Left lobe of liver (tissue), 2 donors: Measurements from ENCODE around the gene TMIGD3. TPM values are rescaled to one million over a fixed set of nuclear protein-coding genes. Genes with fewer than 3 reads are reported as not detected.
"Not testable (repeated sequence)": the region's sequence is repeated elsewhere in the genome, so short reads cannot be mapped to it uniquely, and the experiment has no call there.

Experiments used
- ATAC-seq: fragments of 200-7000 bp; cut with Tn5 transposase; one replicate; pipeline ENCODE4 v1.9.1; 2020; ENCODE audit warnings: mild to moderate bottlenecking, moderate library complexity
- DNase-seq: peaks from one replicate; pipeline ENCODE4 v3.0.0-alpha.2; 2020; ENCODE audit warnings: low spot score
- total RNA-seq: library from RNA; stranded (reverse); gene quantifications from one replicate; pipeline ENCODE4 v1.2.1, GENCODE V29; 2021
- donor health status: DM: no; HTN: no; CAD: no; lungs with moderate emphysema.
- donor health status: DM: no; HTN: yes; CAD: no.

The TMIGD3 gene
- total RNA-seq = 7.8 TPM

DNA sequence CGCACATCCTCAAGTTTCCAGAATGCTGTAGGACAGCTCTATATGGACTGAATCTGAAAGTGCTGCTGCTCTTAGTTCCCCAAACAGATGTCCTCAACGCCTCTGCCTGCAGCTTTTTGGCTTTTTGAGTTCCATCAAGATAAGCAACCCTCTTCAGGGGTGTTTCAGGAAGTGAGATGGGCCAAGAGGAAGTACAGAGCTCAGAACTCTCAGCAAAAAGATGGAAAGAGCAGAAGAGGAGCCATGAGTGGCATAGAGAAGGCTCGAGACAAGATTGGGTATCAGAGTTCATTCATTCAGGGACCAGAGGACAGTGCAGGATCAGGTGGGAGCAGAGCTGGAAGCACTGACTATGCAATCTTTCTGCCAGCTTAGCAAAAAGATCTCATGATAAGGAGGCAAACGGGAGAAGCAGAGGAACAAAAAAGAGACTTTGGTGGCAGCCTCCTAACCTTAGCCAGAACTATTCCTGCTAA lies at the start of gene TMIGD3, which contains the start of gene ADORA3:
TSS of gene TMIGD3 (minus strand) at position 49 of the 476 bp plus-strand sequence. CDS start 279 bp downstream, outside the sequence.
TSS of gene ADORA3 (minus strand) at position 49 of the 476 bp plus-strand sequence. CDS start 279 bp downstream, outside the sequence.
- DNase-seq (no peak), ATAC-seq (no peak)

DNA sequence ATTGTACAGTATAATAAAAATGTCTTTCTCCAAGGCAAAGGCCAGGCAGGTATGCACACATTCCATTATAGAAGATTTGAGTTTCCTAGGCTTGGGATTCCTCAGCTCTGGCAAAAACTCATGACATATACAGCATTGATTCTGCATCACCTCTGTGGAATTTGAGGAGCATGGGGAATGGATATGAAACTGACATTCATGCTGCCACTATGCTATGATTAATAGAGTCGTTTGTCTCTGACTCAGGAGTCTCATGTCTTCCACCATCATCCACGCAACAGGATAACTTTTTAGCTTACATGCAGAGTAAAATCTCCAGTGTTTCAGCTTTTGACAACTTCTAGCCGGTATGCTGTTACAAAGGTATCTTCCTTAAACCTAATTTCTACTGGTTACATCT lies 49.8 kb upstream of the TMIGD3 start:
- DNase-seq (no peak), ATAC-seq (no peak)

DNA sequence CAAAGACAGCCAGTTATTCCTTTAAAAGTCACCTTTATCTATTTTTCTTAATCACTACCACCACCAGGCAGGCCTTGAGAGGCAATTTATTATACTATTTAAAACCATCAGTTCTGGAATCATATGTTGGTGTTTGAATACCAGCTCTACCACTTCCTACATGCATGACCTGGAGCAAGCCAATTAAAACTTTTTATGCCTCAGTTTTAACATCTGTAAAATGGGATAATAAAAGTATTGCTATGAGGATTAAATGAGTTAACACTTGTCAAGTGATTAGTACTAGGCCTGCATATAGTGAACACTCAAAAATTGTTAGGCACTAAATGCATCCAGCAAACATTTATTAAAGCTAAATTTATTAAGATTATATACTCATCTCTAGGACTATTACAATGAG lies 49.2 kb upstream of the TMIGD3 start:
- no peak for DNase-seq
- no peak for ATAC-seq

DNA sequence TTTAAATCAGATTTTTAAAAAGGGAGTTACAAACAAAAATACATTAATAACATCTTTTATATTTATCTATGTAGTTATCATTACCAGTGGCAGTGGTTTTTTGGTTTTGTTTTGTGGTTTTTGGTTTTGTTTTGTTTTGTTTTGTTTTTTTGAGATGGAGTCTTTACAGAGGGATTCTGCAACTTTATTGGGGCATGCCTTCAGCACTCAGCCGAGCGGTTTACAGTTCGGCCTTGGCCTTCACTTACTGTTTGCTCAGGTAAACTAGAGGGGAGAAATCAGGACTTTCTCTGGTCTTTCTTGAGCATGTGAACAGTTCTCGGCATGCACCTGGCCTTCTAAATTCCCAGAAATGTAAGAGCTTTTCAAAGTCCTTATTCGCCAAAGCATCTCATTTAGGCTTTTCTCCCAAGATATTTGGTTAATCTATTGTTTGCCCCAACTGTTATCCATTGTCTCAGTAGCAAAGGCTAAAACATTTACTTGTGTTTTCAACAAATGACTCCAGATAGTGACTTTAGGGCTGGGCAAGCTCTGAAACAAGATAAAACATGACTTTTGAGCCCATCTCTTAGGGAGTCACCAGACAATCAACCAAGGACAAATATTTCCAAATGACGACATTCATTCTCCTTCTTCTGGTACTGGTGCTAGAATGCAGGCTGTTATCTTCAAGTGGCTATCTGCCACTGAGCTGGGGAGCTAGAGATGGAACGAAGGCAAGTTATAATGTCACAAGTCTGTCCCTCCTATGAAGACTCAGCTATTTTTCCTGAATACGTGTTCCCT lies 48.4 kb upstream of the TMIGD3 start:
- no peak for ATAC-seq
- DNase-seq = no peak

DNA sequence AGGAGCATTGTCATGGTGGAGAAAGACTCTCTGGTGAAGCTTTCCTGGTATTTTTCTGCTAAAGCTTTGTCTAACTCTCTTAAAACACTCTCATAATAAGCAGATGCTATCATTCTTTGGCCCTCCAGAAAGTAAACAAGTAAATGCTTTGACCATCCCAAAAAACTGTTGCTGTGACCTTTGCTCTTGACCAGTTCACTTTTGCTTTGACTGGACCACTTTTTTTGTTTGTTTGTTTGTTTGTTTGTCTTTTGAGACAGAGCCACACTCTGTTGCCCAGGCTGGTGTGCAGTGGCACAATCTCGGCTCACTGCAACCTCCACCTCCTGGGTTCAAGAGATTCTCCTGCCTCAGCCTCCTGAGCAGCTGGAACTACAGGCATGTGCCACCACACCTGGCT lies 44.4 kb upstream of the TMIGD3 start:
- not testable (repeated sequence) for ATAC-seq

DNA sequence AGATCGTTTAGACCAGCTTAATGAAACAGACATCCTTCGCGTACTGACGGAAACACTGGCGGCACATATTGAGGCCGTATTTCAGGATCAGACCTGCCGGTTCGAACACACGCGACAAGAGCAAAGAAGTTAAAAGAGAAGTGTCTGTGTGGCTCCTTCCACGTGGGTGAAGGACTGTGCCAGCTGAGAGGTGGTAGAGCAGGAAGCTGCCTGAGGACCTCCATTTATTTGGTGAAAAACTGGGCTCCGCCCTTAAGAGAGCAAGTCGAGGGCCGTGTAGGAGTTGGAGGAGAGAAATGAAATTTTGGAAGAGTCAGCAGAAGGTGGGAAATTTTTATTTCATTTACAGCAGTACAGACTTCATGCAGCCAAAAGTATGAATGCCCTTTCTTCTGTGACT lies 38.8 kb upstream of the TMIGD3 start:
- ATAC-seq = no peak

More for the DNA sequence above, 44.4 kb upstream of the TMIGD3 start:
- not testable (repeated sequence) for DNase-seq

DNA sequence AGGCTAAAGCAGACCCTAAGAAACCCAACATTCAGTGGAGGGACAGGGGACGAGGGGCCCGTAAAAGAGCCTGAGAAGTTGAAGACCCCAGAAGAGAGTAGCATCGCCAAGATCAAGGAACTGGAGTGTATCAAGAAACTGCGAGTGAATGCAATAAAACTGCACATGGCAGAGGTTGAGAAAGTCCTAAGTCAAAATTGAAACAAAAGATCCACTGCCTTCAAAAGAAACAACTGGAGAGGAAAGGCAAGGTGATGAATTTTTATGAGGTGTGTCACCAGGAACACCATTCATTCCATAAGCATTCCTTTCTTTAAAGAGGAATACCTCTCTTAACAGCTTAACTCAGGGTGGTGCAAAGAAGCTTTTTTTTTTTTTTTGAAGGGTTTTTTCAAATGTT lies 38.3 kb upstream of the TMIGD3 start:
- DNase-seq (no peak), ATAC-seq (no peak)

More for the DNA sequence above, 38.8 kb upstream of the TMIGD3 start:
- DNase-seq = no peak

DNA sequence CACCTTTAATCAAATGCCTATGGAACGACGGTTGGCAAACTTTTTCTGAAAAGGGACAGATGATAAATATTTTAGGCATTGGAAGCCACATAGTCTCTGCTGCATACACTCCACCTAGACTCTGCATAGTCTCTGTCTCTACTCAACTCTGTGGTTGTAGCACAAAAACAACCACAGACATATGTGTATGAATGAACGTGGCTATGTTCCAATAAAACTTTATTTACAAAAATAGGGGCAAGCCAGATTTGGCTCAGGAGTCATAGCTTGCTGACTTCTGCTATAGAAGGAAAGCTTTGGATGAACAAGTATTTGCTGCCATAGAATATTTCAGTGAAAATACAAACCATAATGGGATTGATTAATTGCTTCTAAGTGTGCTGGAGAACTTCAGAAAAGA lies 37.5 kb upstream of the TMIGD3 start:
- DNase-seq (no peak), ATAC-seq (no peak)

DNA sequence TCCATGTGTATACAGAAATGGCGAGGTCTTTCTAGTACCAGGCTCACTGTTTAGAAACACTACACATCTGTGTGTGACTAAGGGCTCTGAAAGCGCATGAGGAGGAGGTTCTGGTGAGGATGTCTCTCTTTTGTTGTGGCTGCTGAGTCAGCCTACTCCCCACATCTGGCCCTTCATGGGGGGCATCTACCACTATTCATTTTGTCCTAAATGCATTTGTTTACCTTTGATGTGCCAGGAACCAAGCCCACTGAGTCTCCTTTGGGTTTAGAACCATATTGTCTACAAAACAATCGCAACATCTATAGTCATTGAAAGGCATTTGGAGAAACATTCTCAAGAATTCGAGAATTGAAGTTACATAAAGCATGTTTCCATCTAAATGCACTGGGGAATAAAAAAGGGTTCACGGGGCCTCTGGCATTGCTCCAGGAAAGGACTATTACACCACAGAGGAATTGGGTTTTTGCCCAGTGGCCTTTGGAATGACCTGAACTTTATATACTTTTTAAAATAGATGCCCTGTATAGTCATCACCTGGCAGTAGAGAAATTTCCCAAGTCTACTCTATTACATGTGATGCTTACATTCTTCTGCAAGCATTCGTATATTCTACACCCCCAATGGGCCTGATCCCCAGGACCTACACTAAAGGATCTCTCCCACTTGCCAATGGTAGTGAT lies 35.1 kb upstream of the TMIGD3 start:
- ATAC-seq = peak; percentile 43
- DNase-seq = no peak

DNA sequence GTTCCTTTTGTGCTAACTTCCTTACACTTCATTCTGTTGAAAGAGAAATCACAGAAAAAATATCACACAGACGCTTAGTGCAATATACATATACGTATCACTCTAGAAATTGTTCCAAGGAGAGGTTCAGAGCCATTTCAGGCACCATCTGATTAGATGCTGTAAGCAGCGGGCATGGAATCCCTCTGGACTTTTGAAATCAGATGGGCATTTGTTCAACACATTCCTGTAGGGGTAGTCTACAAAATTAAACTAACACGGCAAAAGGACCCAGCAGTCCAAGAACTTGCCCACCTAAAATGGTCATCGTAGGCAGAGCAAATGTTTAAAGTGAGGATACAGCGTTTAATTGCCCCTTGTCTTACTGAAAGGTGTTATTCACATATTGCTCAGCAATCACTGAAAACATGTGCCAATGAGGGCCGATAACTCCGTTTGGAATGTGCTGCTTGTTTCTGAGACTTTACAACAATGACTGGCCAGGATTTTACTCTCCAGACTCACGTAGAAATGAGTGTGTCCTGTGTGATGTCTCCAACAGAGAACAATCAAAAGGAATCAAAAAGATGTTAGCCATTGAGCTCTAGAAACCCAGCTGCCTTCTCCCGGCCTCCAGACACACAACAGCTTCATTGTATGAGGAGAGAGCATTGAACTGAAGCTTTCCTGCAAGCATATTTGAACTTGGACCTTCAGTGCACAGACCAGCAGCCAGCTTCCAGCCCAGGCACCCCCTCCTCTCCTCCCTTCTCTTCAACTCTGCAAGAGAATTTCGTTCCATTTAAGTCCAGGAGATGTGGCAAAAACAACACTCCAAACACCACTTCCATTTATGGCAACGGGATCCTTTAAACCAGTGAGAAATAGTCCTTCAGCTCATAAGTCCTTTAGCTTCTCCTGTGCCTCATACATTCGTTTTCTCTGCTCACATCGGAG lies 32.1 kb upstream of the TMIGD3 start:
- ATAC-seq = peak; percentile 93
- DNase-seq = no peak

DNA sequence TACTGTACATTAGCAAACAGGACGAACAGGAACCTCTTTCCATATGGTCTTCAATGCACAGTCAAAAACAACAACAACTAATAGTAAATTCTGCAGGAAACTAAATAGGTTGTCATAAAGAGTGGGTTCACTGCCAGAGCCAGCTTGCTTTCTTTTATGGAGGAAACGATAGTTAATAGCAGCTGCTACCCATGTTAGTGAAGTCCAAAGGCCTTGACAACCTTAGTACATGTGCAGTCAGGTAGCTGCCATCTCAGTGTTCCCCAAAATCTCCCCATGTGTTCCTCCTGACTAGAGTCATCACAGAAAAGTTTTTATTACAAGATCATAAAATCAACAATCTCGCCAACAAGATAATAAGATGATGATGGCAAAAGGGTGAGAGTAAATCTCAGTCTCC lies 16.6 kb upstream of the TMIGD3 start:
- DNase-seq (no peak), ATAC-seq (no peak)

DNA sequence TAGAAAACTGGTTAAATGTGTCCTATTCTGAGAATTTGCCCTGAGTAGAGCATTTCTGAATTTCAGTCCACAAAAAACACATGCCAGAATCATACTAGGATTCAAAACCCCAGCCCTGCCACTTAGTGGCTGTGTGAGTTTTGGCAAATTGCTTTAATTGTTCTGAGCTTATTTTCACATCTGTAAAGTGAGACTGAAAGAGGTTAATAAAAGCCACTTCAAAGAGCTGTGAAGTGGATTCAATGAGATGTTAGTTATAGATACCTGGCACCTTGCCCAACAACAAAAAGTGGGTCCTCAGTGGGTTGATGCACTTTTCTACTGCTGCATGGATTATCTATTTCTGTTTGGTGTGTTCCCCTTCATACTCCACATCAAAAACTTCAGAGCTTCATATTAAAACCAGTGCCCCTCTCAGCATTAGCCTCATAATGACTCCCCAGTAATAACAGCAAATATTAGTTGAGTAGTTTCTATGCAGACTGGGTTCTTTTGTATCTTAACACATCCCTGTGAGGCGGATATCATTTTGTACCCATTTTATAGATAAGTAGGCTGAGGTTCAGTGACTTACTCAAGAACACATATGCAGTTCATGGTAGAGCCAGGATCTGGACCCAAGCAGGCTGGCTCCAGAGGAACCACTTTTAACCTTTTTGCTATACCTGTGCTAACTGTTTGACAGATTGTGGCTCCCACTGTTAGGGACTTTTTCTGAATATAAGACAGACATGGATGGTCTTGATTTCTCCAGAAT lies 14.2 kb upstream of the TMIGD3 start:
- ATAC-seq (no peak), DNase-seq (no peak)

DNA sequence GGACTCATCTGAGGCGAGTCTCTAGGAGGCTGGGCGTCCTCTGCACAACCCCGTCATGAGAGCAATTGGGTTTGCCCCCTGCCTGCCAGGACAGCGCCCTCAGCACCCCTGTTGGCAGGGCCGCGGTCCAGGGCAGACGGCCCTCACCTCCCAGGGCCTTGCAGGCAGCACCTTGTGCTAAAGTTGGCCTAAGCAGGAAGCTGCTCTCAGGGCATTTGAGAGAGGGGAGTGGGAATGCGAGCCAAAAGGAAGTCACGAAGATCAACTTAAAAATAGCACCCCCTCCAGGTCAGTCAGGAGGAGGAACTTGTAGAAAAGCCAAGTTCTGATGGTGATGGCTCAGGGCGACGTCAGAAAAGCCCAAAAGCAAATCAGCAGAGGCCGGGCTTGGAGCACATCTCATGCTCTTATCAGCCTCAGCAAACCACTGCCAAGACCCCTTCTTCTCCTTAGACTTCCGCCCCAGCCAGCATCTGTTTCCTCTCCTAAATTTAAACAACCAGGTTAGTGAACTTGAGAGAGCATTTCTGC lies 12.6 kb upstream of the TMIGD3 start:
- DNase-seq = peak; percentile 59
- peak; percentile 68 for ATAC-seq

DNA sequence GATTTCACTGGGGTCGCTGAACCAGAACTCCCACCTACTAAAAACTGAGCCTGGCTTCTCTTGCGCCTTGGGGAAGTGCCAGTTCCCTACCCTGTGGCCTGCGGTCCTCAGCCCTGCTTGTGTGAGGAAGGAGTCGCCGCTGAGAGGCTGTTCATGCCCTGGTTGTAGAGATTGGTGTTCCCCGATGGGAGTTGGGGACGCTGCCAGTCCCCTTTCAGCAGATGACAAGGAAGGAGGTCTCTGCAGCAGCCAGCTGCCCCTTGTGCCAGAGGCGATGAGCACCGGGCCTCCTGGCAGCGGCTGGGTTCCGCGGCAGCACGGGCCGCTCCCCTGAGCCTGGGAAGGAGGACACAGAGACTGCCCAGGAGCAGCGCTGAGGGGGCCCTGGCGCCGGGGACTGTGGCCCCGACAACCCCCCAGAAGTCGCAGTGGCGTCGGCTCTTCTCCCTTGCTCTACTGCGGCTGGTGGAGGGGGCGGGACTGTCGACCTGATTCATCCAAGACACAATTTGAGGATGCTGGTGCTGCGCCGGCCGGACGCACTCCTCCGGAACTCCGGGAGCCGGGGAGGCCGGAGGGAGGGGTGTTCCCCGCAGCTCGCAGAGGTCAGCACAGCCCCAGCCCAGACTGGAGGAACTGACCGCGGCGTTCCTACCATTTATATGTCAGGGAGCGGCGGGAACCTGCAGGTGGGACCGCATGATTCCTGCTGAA lies 12.0 kb upstream of the TMIGD3 start:
- ATAC-seq (peak; percentile 72), DNase-seq (no peak)

DNA sequence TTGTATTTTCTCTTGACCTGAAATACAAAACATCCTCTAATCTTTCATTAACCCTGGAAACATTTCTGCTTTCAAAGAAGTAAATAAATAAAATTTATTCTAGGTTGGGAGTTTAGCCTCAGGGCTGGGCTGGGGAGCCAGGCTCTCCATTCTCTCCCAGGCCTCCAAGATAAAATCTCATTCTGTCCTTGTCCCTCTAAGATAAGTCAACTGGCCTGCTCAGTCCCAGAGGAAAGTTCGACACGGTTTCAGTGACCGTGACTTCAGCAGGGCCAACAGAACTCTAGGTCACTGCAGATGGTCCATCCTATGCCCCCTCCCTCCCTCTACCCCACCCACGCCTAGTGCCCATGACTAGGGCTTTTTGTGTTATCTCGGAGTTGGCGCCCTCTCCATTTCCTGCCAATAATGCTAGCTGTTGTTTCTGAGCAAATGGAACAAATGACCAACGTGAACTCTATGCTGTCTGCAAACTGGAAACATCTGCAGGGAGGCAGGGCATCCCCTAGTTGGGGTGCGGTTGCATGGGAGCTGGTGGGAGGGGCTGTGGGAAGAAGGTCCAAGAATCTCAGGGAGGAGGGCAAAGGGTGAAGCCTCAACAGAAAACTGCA lies 10.1 kb upstream of the TMIGD3 start:
- DNase-seq (no peak), ATAC-seq (no peak)

DNA sequence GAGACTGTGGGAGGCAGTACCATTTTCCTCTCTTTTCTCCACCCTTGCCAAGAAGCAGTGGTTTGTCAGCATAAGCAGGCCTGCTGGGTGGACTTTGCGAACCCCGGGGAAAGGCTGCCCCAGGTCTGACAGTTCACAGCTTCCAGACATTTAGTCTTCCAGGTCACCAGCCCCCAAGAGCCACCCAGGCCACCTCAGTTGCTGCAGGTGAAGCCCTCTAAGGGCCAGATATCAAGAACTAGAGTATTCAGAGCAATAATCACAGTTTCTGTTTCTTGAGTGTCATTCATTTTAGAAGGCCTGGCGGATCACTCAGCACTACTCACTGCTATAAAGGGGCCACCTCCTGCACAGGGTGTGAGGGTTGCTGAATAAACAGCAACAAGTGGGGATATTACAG lies 9.5 kb upstream of the TMIGD3 start:
- DNase-seq = no peak
- no peak for ATAC-seq

DNA sequence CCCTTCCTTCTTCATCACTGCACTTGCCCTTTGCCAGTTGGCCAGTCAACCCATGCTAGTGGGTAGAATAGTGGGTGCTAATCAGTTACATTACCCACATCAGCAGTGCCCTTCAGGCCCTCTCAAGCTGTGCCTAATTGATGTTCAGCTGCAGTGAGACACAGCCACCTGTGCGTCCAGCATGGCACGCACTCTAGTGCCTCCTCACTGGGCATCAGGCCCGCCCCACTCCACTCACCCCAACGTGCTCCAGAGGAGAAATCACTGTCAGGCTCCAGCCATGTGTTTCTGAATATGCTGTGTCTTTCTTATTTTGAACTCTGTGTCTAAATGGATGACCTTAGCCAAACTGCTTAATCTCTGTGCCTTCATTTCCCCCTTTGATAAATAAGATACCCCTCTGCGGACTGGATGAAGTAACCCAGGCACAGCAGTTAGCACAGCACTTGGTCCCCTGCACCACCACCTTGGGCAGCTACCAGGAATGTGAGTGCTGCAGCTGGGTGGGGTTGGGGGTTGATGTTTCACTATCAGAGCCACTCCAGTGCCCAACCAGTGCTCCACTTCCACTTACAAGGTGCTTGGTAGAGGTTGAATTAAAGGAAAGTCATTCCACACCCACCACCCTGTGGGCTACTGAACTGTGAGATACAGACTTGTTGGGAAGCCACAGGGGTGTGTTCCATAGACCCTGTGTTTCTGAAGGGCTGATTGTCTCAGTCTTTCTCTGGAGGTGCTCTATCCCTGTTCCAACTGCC lies 8.9 kb upstream of the TMIGD3 start:
- DNase-seq (no peak), ATAC-seq (no peak)

DNA sequence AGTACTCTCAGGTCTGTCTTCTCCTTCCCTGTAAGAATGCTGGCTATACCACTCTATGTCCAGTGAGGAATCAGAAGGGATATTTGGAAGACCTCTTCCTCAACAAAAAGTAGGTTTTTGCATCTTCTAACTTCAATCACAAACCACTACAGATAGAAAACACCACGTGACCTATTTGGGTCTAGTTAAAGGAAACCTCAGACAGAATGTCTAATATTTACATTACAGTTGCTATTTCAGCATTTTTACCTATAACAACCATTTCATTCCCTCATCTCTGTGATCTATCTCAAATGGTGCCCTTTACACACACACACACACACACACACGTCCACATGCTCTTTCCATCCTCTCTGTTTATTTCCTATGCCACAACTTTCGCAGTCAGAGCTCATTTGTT lies 7.9 kb upstream of the TMIGD3 start:
- no peak for ATAC-seq

More for the DNA sequence above, 7.9 kb upstream of the TMIGD3 start:
- DNase-seq = no peak
